Mammary epithelial cell (primary cell): Measurements from ENCODE around the gene RLN2.

Experiments
- EZH2 ChIP-seq: IDR thresholded peaks from 2 replicates; pipeline ENCODE4 v1.6.1; 2012; ENCODE audit warnings: low read length, inconsistent platforms, borderline replicate concordance
- TF ChIP-seq, protein P1 (sequence below), 2 donors: IDR thresholded peaks in 1 of 2; conservative IDR thresholded peaks in 1 of 2; 2 replicates each; pipeline ENCODE4 v1.5.1; 2011 to 2012; ENCODE audit warnings: inconsistent platforms in 2 of 2, low read length in 2 of 2, mild to moderate bottlenecking in 2 of 2, control low read depth in 1 of 2, low read depth in 1 of 2; ENCODE audit not compliant: insufficient read depth in 1 of 2; ENCODE audit errors: extremely low read depth in 1 of 2

DNA sequence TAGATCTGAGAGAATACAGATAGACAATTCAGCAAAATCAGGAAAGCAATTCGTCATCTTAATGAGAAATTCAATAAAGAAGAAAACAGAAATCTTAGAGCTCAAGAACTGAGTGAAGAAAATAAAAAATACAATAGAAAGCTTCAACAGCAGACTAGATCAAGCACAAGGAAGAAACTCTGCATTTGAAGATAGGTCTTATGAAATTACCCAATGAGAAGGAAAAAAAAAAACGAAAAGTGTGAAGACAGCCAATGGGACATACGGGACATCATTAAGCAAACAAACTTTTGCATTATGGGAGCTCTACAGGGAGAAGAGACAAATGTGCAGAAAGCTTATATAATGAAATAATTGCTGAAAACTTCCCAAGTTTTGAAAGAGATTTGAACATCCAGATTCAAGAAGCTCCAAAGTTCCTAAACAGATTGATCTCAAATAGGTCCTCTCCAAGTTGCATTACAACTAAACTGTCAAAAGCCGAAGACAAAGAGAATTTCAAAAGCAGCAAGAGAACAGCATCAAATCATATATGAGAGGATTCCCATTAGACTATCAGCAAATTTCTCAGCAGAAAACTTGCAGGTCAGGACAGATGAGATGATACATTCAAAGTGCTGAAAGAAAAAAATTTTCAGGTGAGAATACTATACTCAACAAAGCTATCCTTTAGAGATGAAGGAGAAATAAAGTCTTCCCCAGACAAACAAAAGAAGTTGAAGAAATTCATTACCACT lies 10.8 kb upstream of the RLN2 start:
- TF ChIP-seq, protein P1, sequence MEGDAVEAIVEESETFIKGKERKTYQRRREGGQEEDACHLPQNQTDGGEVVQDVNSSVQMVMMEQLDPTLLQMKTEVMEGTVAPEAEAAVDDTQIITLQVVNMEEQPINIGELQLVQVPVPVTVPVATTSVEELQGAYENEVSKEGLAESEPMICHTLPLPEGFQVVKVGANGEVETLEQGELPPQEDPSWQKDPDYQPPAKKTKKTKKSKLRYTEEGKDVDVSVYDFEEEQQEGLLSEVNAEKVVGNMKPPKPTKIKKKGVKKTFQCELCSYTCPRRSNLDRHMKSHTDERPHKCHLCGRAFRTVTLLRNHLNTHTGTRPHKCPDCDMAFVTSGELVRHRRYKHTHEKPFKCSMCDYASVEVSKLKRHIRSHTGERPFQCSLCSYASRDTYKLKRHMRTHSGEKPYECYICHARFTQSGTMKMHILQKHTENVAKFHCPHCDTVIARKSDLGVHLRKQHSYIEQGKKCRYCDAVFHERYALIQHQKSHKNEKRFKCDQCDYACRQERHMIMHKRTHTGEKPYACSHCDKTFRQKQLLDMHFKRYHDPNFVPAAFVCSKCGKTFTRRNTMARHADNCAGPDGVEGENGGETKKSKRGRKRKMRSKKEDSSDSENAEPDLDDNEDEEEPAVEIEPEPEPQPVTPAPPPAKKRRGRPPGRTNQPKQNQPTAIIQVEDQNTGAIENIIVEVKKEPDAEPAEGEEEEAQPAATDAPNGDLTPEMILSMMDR (conservative IDR thresholded peaks at IDR 0.05 in 1 of 2, IDR thresholded peaks at IDR 0.05 in 1 of 2; ENCODE audit: extremely low read depth in 1 of 2, insufficient read depth in 1 of 2, low read depth in 1 of 2, low read length in 2 of 2): no peak
- TF ChIP-seq EZH2: no peak
